H1 (cell line): ENCODE data around the gene GRPR. TPM values are rescaled to one million over a fixed set of nuclear protein-coding genes. Genes with fewer than 3 reads are reported as not detected.

Experiments used
- CTCF ChIA-PET: fragments of 300-600 bp; sonication (Branson Sonifier 250); formaldehyde crosslinking; loops from one replicate; lab custom pipeline; 2021; ENCODE audit not compliant: partially characterized antibody; lab: Charles Lee
- POLR2A ChIA-PET: fragments of 300-600 bp; sonication (Branson Sonifier 250); formaldehyde crosslinking; loops from one replicate; lab custom pipeline; 2021; ENCODE audit warnings: inconsistent platforms; ENCODE audit not compliant: partially characterized antibody; lab: Charles Lee
- DNase-seq, 2 experiments: peaks; one replicate each; pipeline versions ENCODE4 v3.0.0 to v3.0.0-alpha.2; 2010 to 2022; ENCODE audit warnings: low spot score in 2 of 2, low read depth in 1 of 2, mixed read lengths in 1 of 2
- FAIRE-seq: peaks from 2 replicates; lab custom pipeline; 2011; peaks lifted over from hg19 to GRCh38; lab: Jason Lieb, UNC
- H2AFZ ChIP-seq: 2 replicates; pipeline ENCODE4 v1.8.1; 2012; ENCODE audit warnings: low read length, inconsistent platforms
- H2AK5ac ChIP-seq: 2 replicates; pipeline ENCODE4 v1.6.1; 2013; ENCODE audit warnings: low read depth, low read length
- H2BK120ac ChIP-seq: replicated peaks from 2 replicates; pipeline ENCODE3; 2013; ENCODE audit warnings: low read depth, low read length, inconsistent platforms
- H2BK12ac ChIP-seq: 2 replicates; pipeline ENCODE4 v1.6.1; 2013; ENCODE audit warnings: low read depth, low read length
- H2BK15ac ChIP-seq: 2 replicates; pipeline ENCODE4 v1.6.1; 2013; ENCODE audit warnings: low read length
- H2BK20ac ChIP-seq: 2 replicates; pipeline ENCODE4 v1.6.1; 2013; ENCODE audit warnings: low read length
- H2BK5ac ChIP-seq: 2 replicates; pipeline ENCODE4 v1.6.1; 2013; ENCODE audit warnings: low read depth, low read length
- H3K14ac ChIP-seq: 2 replicates; pipeline ENCODE4 v1.6.1; 2013; ENCODE audit warnings: inconsistent platforms; ENCODE audit not compliant: insufficient read length
- H3K18ac ChIP-seq: 2 replicates; pipeline ENCODE4 v1.6.1; 2013; ENCODE audit warnings: low read length; ENCODE audit errors: extremely low read depth
- H3K23ac ChIP-seq: 2 replicates; pipeline ENCODE4 v1.6.1; 2013; ENCODE audit warnings: inconsistent platforms; ENCODE audit not compliant: insufficient read length
- H3K23me2 ChIP-seq: 2 replicates; pipeline ENCODE4 v1.6.1; 2013; ENCODE audit warnings: low read depth, low read length
- H3K27ac ChIP-seq: 2 replicates; pipeline ENCODE4 v1.6.1; 2011; ENCODE audit warnings: low read depth, low read length, inconsistent platforms
- H3K27me3 ChIP-seq, 4 experiments: replicated peaks in 1 of 4; 1 replicate in 1 of 4; 2 replicates in 3 of 4; pipeline versions ENCODE4 v1.6.1 to v1.8.1; 2011 to 2013; ENCODE audit warnings: low read length in 3 of 4, mild to moderate bottlenecking in 3 of 4, inconsistent platforms in 2 of 4, mixed read lengths in 2 of 4, moderate library complexity in 1 of 4; ENCODE audit not compliant: control insufficient read depth in 3 of 4, insufficient read depth in 3 of 4; ENCODE audit errors: extremely low read depth in 1 of 4
- H3K36me3 ChIP-seq, 4 experiments: 2 replicates each; pipeline versions ENCODE4 v1.6.1 to v1.8.1; 2011 to 2013; ENCODE audit warnings: mild to moderate bottlenecking in 4 of 4, low read length in 3 of 4, moderate library complexity in 2 of 4, control low read depth in 1 of 4, inconsistent platforms in 1 of 4; ENCODE audit not compliant: insufficient read depth in 4 of 4, control insufficient read depth in 2 of 4
- H3K4ac ChIP-seq: replicated peaks from 2 replicates; pipeline ENCODE3; 2013; ENCODE audit warnings: low read length, low read depth, mixed read lengths, inconsistent platforms; ENCODE audit not compliant: insufficient read length
- H3K4me1 ChIP-seq, 4 experiments: replicated peaks in 1 of 4; 1 replicate in 1 of 4; 2 replicates in 3 of 4; pipeline versions ENCODE4 v1.6.1 to v1.8.1; 2011 to 2013; ENCODE audit warnings: low read length in 3 of 4, inconsistent platforms in 2 of 4, mixed read lengths in 1 of 4; ENCODE audit not compliant: insufficient read depth in 4 of 4, control insufficient read depth in 3 of 4
- H3K4me2 ChIP-seq, 2 experiments: 2 replicates each; pipeline versions ENCODE4 v1.6.1 to v1.8.1; 2011 to 2013; ENCODE audit warnings: low read depth in 2 of 2, low read length in 2 of 2, control low read depth in 1 of 2, inconsistent platforms in 1 of 2, mild to moderate bottlenecking in 1 of 2; ENCODE audit not compliant: insufficient read depth in 1 of 2
- H3K4me3 ChIP-seq, 4 experiments: fragments of 200-600, 300-600 bp in 1 of 4; sonication (generic), shearing (Covaris generic), sonication (Bioruptor Twin) in 1 of 4; 2 replicates each; pipeline versions ENCODE4 v1.5.1 to v1.8.1; 2011 to 2016; ENCODE audit warnings: low read length in 4 of 4, low read depth in 3 of 4, control low read depth in 2 of 4, inconsistent platforms in 2 of 4, mild to moderate bottlenecking in 2 of 4, mixed read lengths in 1 of 4, moderate library complexity in 1 of 4; ENCODE audit not compliant: insufficient read depth in 2 of 4; ENCODE audit errors: extremely low read depth in 1 of 4
- H3K56ac ChIP-seq: replicated peaks from 2 replicates; pipeline ENCODE3; 2013; ENCODE audit warnings: low read depth, mild to moderate bottlenecking, mixed read lengths, low read length, inconsistent platforms; ENCODE audit not compliant: insufficient read length
- H3K79me1 ChIP-seq: 2 replicates; pipeline ENCODE4 v1.6.1; 2013; ENCODE audit warnings: low read depth, low read length, control low read depth
- H3K79me2 ChIP-seq, 2 experiments: 2 replicates each; pipeline versions ENCODE4 v1.6.1 to v1.8.1; 2012 to 2013; ENCODE audit warnings: low read length in 2 of 2, mild to moderate bottlenecking in 2 of 2, inconsistent platforms in 1 of 2; ENCODE audit not compliant: insufficient read depth in 2 of 2, control insufficient read depth in 1 of 2
- H3K9ac ChIP-seq, 4 experiments: replicated peaks in 1 of 4; 1 replicate in 1 of 4; 2 replicates in 3 of 4; pipeline versions ENCODE4 v1.6.1 to v1.8.1; 2011 to 2013; ENCODE audit warnings: low read depth in 3 of 4, low read length in 3 of 4, control low read depth in 2 of 4, mild to moderate bottlenecking in 2 of 4, moderate library complexity in 2 of 4, inconsistent platforms in 1 of 4; ENCODE audit errors: extremely low read depth in 1 of 4
- H3K9me3 ChIP-seq, 2 experiments: 2 replicates each; pipeline versions ENCODE4 v1.6.1 to v1.8.1; 2012 to 2013; ENCODE audit warnings: mild to moderate bottlenecking in 2 of 2, moderate library complexity in 2 of 2, control low read depth in 1 of 2, inconsistent platforms in 1 of 2, low read depth in 1 of 2, low read length in 1 of 2, mixed read lengths in 1 of 2; ENCODE audit not compliant: insufficient read depth in 2 of 2
- H4K20me1 ChIP-seq, 2 experiments: replicated peaks in 1 of 2; 2 replicates each; pipeline versions ENCODE3 to v1.8.1; 2011 to 2013; ENCODE audit warnings: inconsistent platforms in 2 of 2, low read length in 2 of 2, mild to moderate bottlenecking in 1 of 2; ENCODE audit not compliant: insufficient read depth in 2 of 2, control insufficient read depth in 1 of 2
- H4K5ac ChIP-seq: 2 replicates; pipeline ENCODE4 v1.6.1; 2013; ENCODE audit warnings: low read length, low read depth, mixed read lengths, inconsistent platforms; ENCODE audit not compliant: insufficient read length
- H4K8ac ChIP-seq: 2 replicates; pipeline ENCODE4 v1.8.0; 2013; ENCODE audit warnings: mild to moderate bottlenecking, moderate library complexity, low read length, inconsistent platforms; ENCODE audit not compliant: insufficient read depth; ENCODE audit errors: extremely low read depth
- H4K91ac ChIP-seq: replicated peaks from 2 replicates; pipeline ENCODE3; 2013; ENCODE audit warnings: low read length, mixed read lengths, inconsistent platforms; ENCODE audit not compliant: insufficient read length
- ATF3 ChIP-seq: IDR thresholded peaks from 2 replicates; pipeline ENCODE4 v1.6.1; 2011; ENCODE audit warnings: low read depth, mild to moderate bottlenecking, low read length; ENCODE audit not compliant: insufficient read depth
- CEBPB ChIP-seq: IDR thresholded peaks from 2 replicates; pipeline ENCODE4 v1.6.1; 2012; ENCODE audit warnings: low read depth, low read length
- WGBS, 2 experiments: shearing (Covaris generic) in 1 of 2; methylation state at CpG; one replicate each; pipeline versions ENCODE4 v1.1.6 to v1.1.7; 2013 to 2015; ENCODE audit warnings: low lambda C conversion rate in 2 of 2, mixed read lengths in 2 of 2, inconsistent platforms in 1 of 2, low coverage in 1 of 2, missing lambda C conversion rate in 1 of 2; ENCODE audit not compliant: insufficient replicate concordance in 2 of 2, insufficient coverage in 1 of 2, insufficient read length in 1 of 2; ENCODE audit errors: extremely low coverage in 1 of 2, missing lambda C conversion rate in 1 of 2; 5-methylcytosine and 5-hydroxymethylcytosine counted together
- polyA plus RNA-seq, 7 experiments: library from polyadenylated mRNA; depleted of rRNA in 3 of 7; stranded (reverse) in 5 of 7; unstranded in 2 of 7; fragments of >200 nt in 5 of 7; fragments of 200-250 nt in 2 of 7; gene quantifications; 1 replicate in 5 of 7; 2 replicates in 1 of 7; 4 replicates in 1 of 7; pipeline versions ENCODE4 v1.2.1 to v1.2.3, GENCODE V29; 2011 to 2013; ENCODE audit warnings: missing spikeins in 2 of 7, mixed read lengths in 2 of 7
- total RNA-seq: library from RNA; stranded (reverse); fragmentation: NEBNext Ultra II Directional; extraction: Animal tissue kit (Norgen Biotek cat#: 25700); gene quantifications from 2 replicates; pipeline ENCODE4 v1.2.1, GENCODE V29; 2021
- TF ChIP-seq, protein P1 (sequence below): IDR thresholded peaks from 2 replicates; pipeline ENCODE4 v1.6.1; 2011; ENCODE audit warnings: low read length, improper control_type of control experiment

Gene GRPR
- total and polyA plus RNA-seq, 2 of the 8 experiments (the other 6 are each of a cell fraction or from before 2014, with no cell fraction given) = 18.6 to 78.4 TPM

- H3K27me3 ChIP-seq = no peaks in the 10 kb centered on the region
- peaks cover 0 to 3% (median 0%) of the 10 kb centered on the region in 4 experiments; a peak in 1 of 7 replicates for H3K4me1 ChIP-seq
- no peak overlapping the region for H2AK5ac ChIP-seq
- no peak overlapping the region for H3K23ac ChIP-seq
- no peak overlapping the region for H2BK120ac ChIP-seq
- no peaks in the 10 kb centered on the region for H3K23me2 ChIP-seq
- no peak overlapping the region for H3K4ac ChIP-seq
- H2BK20ac ChIP-seq = no peak overlapping the region
- no peak overlapping the region for H4K5ac ChIP-seq
- FAIRE-seq = no peak
- DNase-seq = no peak
- ChIA-PET CTCF (no interaction called here), POLR2A (no interaction called here)
- no peak overlapping the region for H4K91ac ChIP-seq
- H3K18ac ChIP-seq = no peak overlapping the region
- no peaks in the 10 kb centered on the region for H4K20me1 ChIP-seq
- H4K8ac ChIP-seq = no peak overlapping the region
- no peak overlapping the region for H3K9ac ChIP-seq
- no peaks in the 10 kb centered on the region for H3K79me2 ChIP-seq
- no peak overlapping the region for H2BK5ac ChIP-seq
- no peak overlapping the region for H3K56ac ChIP-seq
- H3K4me3 ChIP-seq = no peak overlapping the region
- no peak overlapping the region for H2BK15ac ChIP-seq
- TF ChIP-seq CEBPB (no peak), ATF3 (no peak)
- TF ChIP-seq, protein P1, sequence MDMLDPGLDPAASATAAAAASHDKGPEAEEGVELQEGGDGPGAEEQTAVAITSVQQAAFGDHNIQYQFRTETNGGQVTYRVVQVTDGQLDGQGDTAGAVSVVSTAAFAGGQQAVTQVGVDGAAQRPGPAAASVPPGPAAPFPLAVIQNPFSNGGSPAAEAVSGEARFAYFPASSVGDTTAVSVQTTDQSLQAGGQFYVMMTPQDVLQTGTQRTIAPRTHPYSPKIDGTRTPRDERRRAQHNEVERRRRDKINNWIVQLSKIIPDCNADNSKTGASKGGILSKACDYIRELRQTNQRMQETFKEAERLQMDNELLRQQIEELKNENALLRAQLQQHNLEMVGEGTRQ = no peak
- H3K36me3 ChIP-seq = no peaks in the 10 kb centered on the region
- no peak overlapping the region for H3K4me2 ChIP-seq
- WGBS, 2 experiments = 100% methylated on average over 2 of the region's 2 CpGs; no CpG with 5 or more reads in 1 of the 2 experiments
- H3K14ac ChIP-seq = no peak overlapping the region
- H2AFZ ChIP-seq = no peak overlapping the region
- no peak overlapping the region for H3K27ac ChIP-seq
- H3K9me3 ChIP-seq = no peaks in the 10 kb centered on the region
- no peaks in the 10 kb centered on the region for H3K79me1 ChIP-seq
- no peak overlapping the region for H2BK12ac ChIP-seq
Measured at GRCh38 chrX:16081357-16081756, 42.0 kb upstream of the GRPR start.
